NT2/D1 (cell line): ENCODE data around the gene PPARA.

Source experiments
- SUZ12 ChIP-seq: IDR thresholded peaks from 2 replicates; pipeline ENCODE4 v1.6.1; 2011; ENCODE audit not compliant: insufficient read length, insufficient read depth; ENCODE audit errors: extremely low read depth
- YY1 ChIP-seq: IDR thresholded peaks from 2 replicates; pipeline ENCODE4 v1.6.1; 2011; ENCODE audit not compliant: insufficient read length, insufficient read depth
- ZNF274 ChIP-seq: IDR thresholded peaks from 2 replicates; pipeline ENCODE4 v1.6.1; 2011; ENCODE audit warnings: mild to moderate bottlenecking, low read depth, low read length

GRCh38 chr22:46292173-46292572 is 141.8 kb downstream of the PPARA start:
- TF ChIP-seq SUZ12 (no peak), YY1 (no peak), ZNF274 (no peak)
